ENCODE measurements around the gene SERINC2.

The SERINC2 gene

GRCh38 chr1:31437433-31438037 lies 24.5 kb downstream of the SERINC2 start:
- Histone ChIP-seq H3K27ac (ENCODE audit: low read depth, low read length) (no peak overlapping the region), H3K9me3 (ENCODE audit: low read length) (no peaks in the 10 kb centered on the region), H3K4me3 (ENCODE audit: low read depth in 1 of 2, low read length in 2 of 2) (no peak overlapping the region), H3K27me3 (ENCODE audit: control insufficient read depth in 1 of 2, insufficient read depth in 2 of 2, low read length in 2 of 2) (no peaks in the 10 kb centered on the region), H3K36me3 (ENCODE audit: insufficient read depth, low read length) (no peaks in the 10 kb centered on the region), H3K9ac (ENCODE audit: low read length) (no peak overlapping the region), H3K4me1 (ENCODE audit: insufficient read depth, low read length) (no peaks in the 10 kb centered on the region)

- Histone ChIP-seq H3K4me1 (ENCODE audit: insufficient read depth, low read length) (no peaks in the 10 kb centered on the region), H3K27me3 (ENCODE audit: control insufficient read depth in 1 of 2, insufficient read depth in 2 of 2, low read length in 2 of 2) (no peaks in the 10 kb centered on the region), H3K9ac (ENCODE audit: low read length) (no peak overlapping the region), H3K9me3 (ENCODE audit: low read length) (no peaks in the 10 kb centered on the region), H3K4me3 (ENCODE audit: low read depth in 1 of 2, low read length in 2 of 2) (no peak overlapping the region), H3K27ac (ENCODE audit: low read depth, low read length) (no peak overlapping the region), H3K36me3 (ENCODE audit: insufficient read depth, low read length) (no peaks in the 10 kb centered on the region)
Measured at GRCh38 chr1:31439276-31439675, 26.3 kb downstream of the SERINC2 start.

- Histone ChIP-seq H3K27ac (ENCODE audit: low read depth, low read length) (no peak overlapping the region), H3K4me1 (ENCODE audit: insufficient read depth, low read length) (no peaks in the 10 kb centered on the region), H3K36me3 (ENCODE audit: insufficient read depth, low read length) (no peaks in the 10 kb centered on the region), H3K27me3 (ENCODE audit: control insufficient read depth in 1 of 2, insufficient read depth in 2 of 2, low read length in 2 of 2) (no peaks in the 10 kb centered on the region), H3K4me3 (ENCODE audit: low read depth in 1 of 2, low read length in 2 of 2) (no peak overlapping the region), H3K9me3 (ENCODE audit: low read length) (no peaks in the 10 kb centered on the region), H3K9ac (ENCODE audit: low read length) (no peak overlapping the region)
Measured at GRCh38 chr1:31441073-31441472, 28.1 kb downstream of the SERINC2 start.

- Histone ChIP-seq H3K27me3 (ENCODE audit: control insufficient read depth in 1 of 2, insufficient read depth in 2 of 2, low read length in 2 of 2) (no peaks in the 10 kb centered on the region), H3K36me3 (ENCODE audit: insufficient read depth, low read length) (no peaks in the 10 kb centered on the region), H3K9ac (ENCODE audit: low read length) (no peak overlapping the region), H3K4me3 (ENCODE audit: low read depth in 1 of 2, low read length in 2 of 2) (no peak overlapping the region), H3K9me3 (ENCODE audit: low read length) (no peaks in the 10 kb centered on the region), H3K27ac (ENCODE audit: low read depth, low read length) (no peak overlapping the region), H3K4me1 (ENCODE audit: insufficient read depth, low read length) (no peaks in the 10 kb centered on the region)
Measured at GRCh38 chr1:31441558-31441957, 28.5 kb downstream of the SERINC2 start.

GRCh38 chr1:31441970-31442647 lies 29.1 kb downstream of the SERINC2 start:
- Histone ChIP-seq H3K9me3 (ENCODE audit: low read length) (no peaks in the 10 kb centered on the region), H3K4me3 (ENCODE audit: low read depth in 1 of 2, low read length in 2 of 2) (no peak overlapping the region), H3K4me1 (ENCODE audit: insufficient read depth, low read length) (no peaks in the 10 kb centered on the region), H3K36me3 (ENCODE audit: insufficient read depth, low read length) (no peaks in the 10 kb centered on the region), H3K27me3 (ENCODE audit: control insufficient read depth in 1 of 2, insufficient read depth in 2 of 2, low read length in 2 of 2) (no peaks in the 10 kb centered on the region), H3K9ac (ENCODE audit: low read length) (no peak overlapping the region), H3K27ac (ENCODE audit: low read depth, low read length) (no peak overlapping the region)

- no peaks in the 10 kb centered on the region for H3K36me3 ChIP-seq (ENCODE audit: insufficient read depth, low read length)
- no peaks in the 10 kb centered on the region for H3K9me3 ChIP-seq (ENCODE audit: low read length)
- no peak overlapping the region for H3K27ac ChIP-seq (ENCODE audit: low read depth, low read length)
- no peaks in the 10 kb centered on the region for H3K4me1 ChIP-seq (ENCODE audit: insufficient read depth, low read length)
- no peaks in the 10 kb centered on the region for H3K27me3 ChIP-seq (ENCODE audit: control insufficient read depth in 1 of 2, insufficient read depth in 2 of 2, low read length in 2 of 2)
- H3K9ac ChIP-seq (ENCODE audit: low read length): no peak overlapping the region
- no peak overlapping the region for H3K4me3 ChIP-seq (ENCODE audit: low read depth in 1 of 2, low read length in 2 of 2)
Measured at GRCh38 chr1:31442648-31442994, 29.6 kb downstream of the SERINC2 start.

- no peaks in the 10 kb centered on the region for H3K4me1 ChIP-seq (ENCODE audit: insufficient read depth, low read length)
- no peaks in the 10 kb centered on the region for H3K9me3 ChIP-seq (ENCODE audit: low read length)
- no peaks in the 10 kb centered on the region for H3K27me3 ChIP-seq (ENCODE audit: control insufficient read depth in 1 of 2, insufficient read depth in 2 of 2, low read length in 2 of 2)
- no peak overlapping the region for H3K4me3 ChIP-seq (ENCODE audit: low read depth in 1 of 2, low read length in 2 of 2)
- H3K9ac ChIP-seq (ENCODE audit: low read length): no peak overlapping the region
- no peaks in the 10 kb centered on the region for H3K36me3 ChIP-seq (ENCODE audit: insufficient read depth, low read length)
- no peak overlapping the region for H3K27ac ChIP-seq (ENCODE audit: low read depth, low read length)
Measured at GRCh38 chr1:31443673-31444072, 30.7 kb downstream of the SERINC2 start.

GRCh38 chr1:31444725-31445448 lies 31.9 kb downstream of the SERINC2 start:
- H3K27ac ChIP-seq (ENCODE audit: low read depth, low read length): no peak overlapping the region
- no peaks in the 10 kb centered on the region for H3K36me3 ChIP-seq (ENCODE audit: insufficient read depth, low read length)
- no peaks in the 10 kb centered on the region for H3K4me1 ChIP-seq (ENCODE audit: insufficient read depth, low read length)
- H3K9ac ChIP-seq (ENCODE audit: low read length): no peak overlapping the region
- H3K4me3 ChIP-seq (ENCODE audit: low read depth in 1 of 2, low read length in 2 of 2): no peak overlapping the region
- no peaks in the 10 kb centered on the region for H3K27me3 ChIP-seq (ENCODE audit: control insufficient read depth in 1 of 2, insufficient read depth in 2 of 2, low read length in 2 of 2)
- H3K9me3 ChIP-seq (ENCODE audit: low read length): no peaks in the 10 kb centered on the region

- H3K4me3 ChIP-seq (ENCODE audit: low read depth in 1 of 2, low read length in 2 of 2): no peak overlapping the region
- H3K9ac ChIP-seq (ENCODE audit: low read length): no peak overlapping the region
- no peaks in the 10 kb centered on the region for H3K4me1 ChIP-seq (ENCODE audit: insufficient read depth, low read length)
- no peaks in the 10 kb centered on the region for H3K36me3 ChIP-seq (ENCODE audit: insufficient read depth, low read length)
- H3K27ac ChIP-seq (ENCODE audit: low read depth, low read length): no peak overlapping the region
- no peaks in the 10 kb centered on the region for H3K27me3 ChIP-seq (ENCODE audit: control insufficient read depth in 1 of 2, insufficient read depth in 2 of 2, low read length in 2 of 2)
- no peaks in the 10 kb centered on the region for H3K9me3 ChIP-seq (ENCODE audit: low read length)
Measured at GRCh38 chr1:31445951-31446350, 32.9 kb downstream of the SERINC2 start.

GRCh38 chr1:31447210-31447609 lies 34.2 kb downstream of the SERINC2 start:
- H3K36me3 ChIP-seq (ENCODE audit: insufficient read depth, low read length): no peaks in the 10 kb centered on the region

GRCh38 chr1:31453384-31454079 lies 40.5 kb downstream of the SERINC2 start:
- Histone ChIP-seq H3K9ac (ENCODE audit: low read length) (no peak overlapping the region), H3K36me3 (ENCODE audit: insufficient read depth, low read length) (no peaks in the 10 kb centered on the region), H3K4me3 (ENCODE audit: low read depth in 1 of 2, low read length in 2 of 2) (no peak overlapping the region), H3K4me1 (ENCODE audit: insufficient read depth, low read length) (no peaks in the 10 kb centered on the region), H3K27ac (ENCODE audit: low read depth, low read length) (no peak overlapping the region), H3K9me3 (ENCODE audit: low read length) (peaks cover 4% of the 10 kb centered on the region), H3K27me3 (ENCODE audit: control insufficient read depth in 1 of 2, insufficient read depth in 2 of 2, low read length in 2 of 2) (no peaks in the 10 kb centered on the region)

More at GRCh38 chr1:31447210-31447609, 34.2 kb downstream of the SERINC2 start:
- Histone ChIP-seq H3K4me3 (ENCODE audit: low read depth in 1 of 2, low read length in 2 of 2) (no peak overlapping the region), H3K4me1 (ENCODE audit: insufficient read depth, low read length) (no peaks in the 10 kb centered on the region), H3K9me3 (ENCODE audit: low read length) (no peaks in the 10 kb centered on the region), H3K27me3 (ENCODE audit: control insufficient read depth in 1 of 2, insufficient read depth in 2 of 2, low read length in 2 of 2) (no peaks in the 10 kb centered on the region), H3K9ac (ENCODE audit: low read length) (no peak overlapping the region), H3K27ac (ENCODE audit: low read depth, low read length) (no peak overlapping the region)
